ENCODE measurements around the gene KRT13. TPM values are rescaled to one million over a fixed set of nuclear protein-coding genes. Genes with fewer than 3 reads are reported as not detected.

Gene KRT13
- total RNA-seq, 1 experiment from 2014 or later: not detected

GRCh38 chr17:41491476-41491875, 13.9 kb downstream of the KRT13 start:
- DNase-seq (ENCODE audit: low spot score): no peak
- H3K4me1 ChIP-seq (ENCODE audit: insufficient read depth, low read length, poor library complexity, severe bottlenecking): peaks cover 4% of the 10 kb centered on the region
- no peaks in the 10 kb centered on the region for H3K9me3 ChIP-seq (ENCODE audit: low read depth, low read length, poor library complexity, severe bottlenecking)
- no TSS peak for BruUV-seq (replicated peaks)
- ChIA-PET CTCF (no interaction called here), POLR2A (ENCODE audit: low non-redundant PET) (no interaction called here)
- H3K4me3 ChIP-seq (ENCODE audit: low read depth, low read length, poor library complexity, severe bottlenecking): no peak overlapping the region
- intact Hi-C loops (cut with micrococcal nuclease; ENCODE audit: unreplicated experiment): no loop called here
- no peaks in the 10 kb centered on the region for H3K36me3 ChIP-seq (ENCODE audit: insufficient read depth, low read length, poor library complexity, severe bottlenecking)
- H3K27me3 ChIP-seq (replicated peaks; ENCODE audit: insufficient read depth, low read depth, low read length, poor library complexity): no peaks in the 10 kb centered on the region
- no peak overlapping the region for H3K27ac ChIP-seq (ENCODE audit: low read depth, low read length, poor library complexity, severe bottlenecking)
- TF ChIP-seq CTCF (conservative IDR thresholded peaks at IDR 0.05; ENCODE audit: low read depth, low read length) (no peak), EZH2 (IDR thresholded peaks at IDR 0.05; ENCODE audit: borderline replicate concordance, low read depth, low read length, poor library complexity, severe bottlenecking) (no peak)

- Histone ChIP-seq H3K36me3 (ENCODE audit: insufficient read depth, low read length, poor library complexity, severe bottlenecking) (no peaks in the 10 kb centered on the region), H3K27me3 (replicated peaks; ENCODE audit: insufficient read depth, low read depth, low read length, poor library complexity) (no peaks in the 10 kb centered on the region), H3K4me1 (ENCODE audit: insufficient read depth, low read length, poor library complexity, severe bottlenecking) (no peaks in the 10 kb centered on the region), H3K4me3 (ENCODE audit: low read depth, low read length, poor library complexity, severe bottlenecking) (no peak overlapping the region), H3K27ac (ENCODE audit: low read depth, low read length, poor library complexity, severe bottlenecking) (no peak overlapping the region), H3K9me3 (ENCODE audit: low read depth, low read length, poor library complexity, severe bottlenecking) (no peaks in the 10 kb centered on the region)
- no TSS peak for BruUV-seq (replicated peaks)
- DNase-seq (ENCODE audit: low spot score): no peak
- TF ChIP-seq CTCF (conservative IDR thresholded peaks at IDR 0.05; ENCODE audit: low read depth, low read length) (no peak), EZH2 (IDR thresholded peaks at IDR 0.05; ENCODE audit: borderline replicate concordance, low read depth, low read length, poor library complexity, severe bottlenecking) (no peak)
- intact Hi-C loops (cut with micrococcal nuclease; ENCODE audit: unreplicated experiment): no loop called here
- ChIA-PET POLR2A (ENCODE audit: low non-redundant PET) (no interaction called here), CTCF (no interaction called here)
These were observed 15.1 kb downstream of the KRT13 start for GRCh38 chr17:41490000-41490990.

GRCh38 chr17:41489531-41489930, 15.9 kb downstream of the KRT13 start, which contains the start of gene KRT36:
Gene KRT36, minus strand, starts transcription at chr17:41489910. Its CDS starts 46 bp downstream, at chr17:41489864.
- intact Hi-C loops (cut with micrococcal nuclease; ENCODE audit: unreplicated experiment): no loop called here
- no peak within 1 kb of the TSS for H3K27ac ChIP-seq (ENCODE audit: low read depth, low read length, poor library complexity, severe bottlenecking)
- H3K4me3 ChIP-seq (ENCODE audit: low read depth, low read length, poor library complexity, severe bottlenecking): no peak within 1 kb of the TSS
- ChIA-PET POLR2A (ENCODE audit: low non-redundant PET) (no interaction called here), CTCF (no interaction called here)
- no peaks in the 10 kb centered on the region for H3K9me3 ChIP-seq (ENCODE audit: low read depth, low read length, poor library complexity, severe bottlenecking)
- H3K4me1 ChIP-seq (ENCODE audit: insufficient read depth, low read length, poor library complexity, severe bottlenecking): no peaks in the 10 kb centered on the region
- BruUV-seq (replicated peaks): no TSS peak
- no peaks in the 10 kb centered on the region for H3K27me3 ChIP-seq (replicated peaks; ENCODE audit: insufficient read depth, low read depth, low read length, poor library complexity)
- no peak for DNase-seq (ENCODE audit: low spot score)
- TF ChIP-seq EZH2 (IDR thresholded peaks at IDR 0.05; ENCODE audit: borderline replicate concordance, low read depth, low read length, poor library complexity, severe bottlenecking): no peak
- TF ChIP-seq CTCF (conservative IDR thresholded peaks at IDR 0.05; ENCODE audit: low read depth, low read length): no peak
- no peaks in the 10 kb centered on the region for H3K36me3 ChIP-seq (ENCODE audit: insufficient read depth, low read length, poor library complexity, severe bottlenecking)

Data from A673 (cell line).